ENCODE data around the gene CTNNA2.
"Not testable (repeated sequence)": the region's sequence is repeated elsewhere in the genome, so short reads cannot be mapped to it uniquely, and the experiment has no call there.

CTNNA2 gene

GRCh38 chr2:80167284-80167808 is 654.5 kb downstream of the CTNNA2 start:
- no peak for DNase-seq

- no peak for DNase-seq
These were observed 655.2 kb downstream of the CTNNA2 start for GRCh38 chr2:80168037-80168436.

GRCh38 chr2:80168801-80169200 is 656.0 kb downstream of the CTNNA2 start:
- no peak for DNase-seq

GRCh38 chr2:80169811-80170594 is 657.2 kb downstream of the CTNNA2 start:
- DNase-seq: no peak

- DNase-seq: no peak
These were observed 672.2 kb downstream of the CTNNA2 start for GRCh38 chr2:80185091-80185490.

GRCh38 chr2:80186262-80186661 is 673.4 kb downstream of the CTNNA2 start:
- DNase-seq: no peak

GRCh38 chr2:80187156-80187555 is 674.3 kb downstream of the CTNNA2 start:
- no peak for DNase-seq

- no peak for DNase-seq
These were observed 677.3 kb downstream of the CTNNA2 start for GRCh38 chr2:80190166-80190565.

GRCh38 chr2:80193566-80193965 is 680.7 kb downstream of the CTNNA2 start:
- no peak for DNase-seq

GRCh38 chr2:80195034-80195433 is 682.2 kb downstream of the CTNNA2 start:
- no peak for DNase-seq

- no peak for DNase-seq
These were observed 685.2 kb downstream of the CTNNA2 start for GRCh38 chr2:80198042-80198441.

GRCh38 chr2:80199504-80199903 is 686.7 kb downstream of the CTNNA2 start:
- DNase-seq: no peak

- DNase-seq: not testable (repeated sequence)
These were observed 691.1 kb downstream of the CTNNA2 start for GRCh38 chr2:80203929-80204328.

- DNase-seq: no peak
These were observed 692.6 kb downstream of the CTNNA2 start for GRCh38 chr2:80205498-80205897.

GRCh38 chr2:80209458-80209857 is 696.6 kb downstream of the CTNNA2 start:
- DNase-seq: no peak

GRCh38 chr2:80217446-80217845 is 704.6 kb downstream of the CTNNA2 start:
- no peak for DNase-seq

GRCh38 chr2:80222644-80223043 is 709.8 kb downstream of the CTNNA2 start:
- no peak for DNase-seq

GRCh38 chr2:80231421-80231820 is 718.6 kb downstream of the CTNNA2 start:
- no peak for DNase-seq

- no peak for DNase-seq
These were observed 720.5 kb downstream of the CTNNA2 start for GRCh38 chr2:80233333-80233732.

GRCh38 chr2:80238692-80239469 is 726.0 kb downstream of the CTNNA2 start:
- DNase-seq: no peak

GRCh38 chr2:80242355-80242910 is 729.6 kb downstream of the CTNNA2 start:
- DNase-seq: no peak

- no peak for DNase-seq
These were observed 732.2 kb downstream of the CTNNA2 start for GRCh38 chr2:80244905-80245584.

GRCh38 chr2:80246534-80246933 is 733.7 kb downstream of the CTNNA2 start:
- no peak for DNase-seq

All from activated effector memory CD4-positive, alpha-beta T cell treated with Interleukin-2 at 50 U/mL for 16 hours (primary cell).